ENCODE results near the gene LRRC8C. TPM values are rescaled to one million over a fixed set of nuclear protein-coding genes. Genes with fewer than 3 reads are reported as not detected.

The LRRC8C gene
- total and polyA plus RNA-seq, 2 of the 8 experiments (the other 6 are each of a cell fraction or from before 2014, with no cell fraction given) = 1.1 to 2.1 TPM

GRCh38 chr1:89723863-89724262 lies 90.9 kb downstream of the LRRC8C start:
- no peak overlapping the region for H4K8ac ChIP-seq (ENCODE audit: extremely low read depth, insufficient read depth, low read length)
- H3K4me2 ChIP-seq (ENCODE audit: insufficient read depth in 1 of 2, low read depth in 2 of 2, low read length in 2 of 2) = no peak overlapping the region
- ChIA-PET CTCF (ENCODE audit: partially characterized antibody) (interaction anchor here (0.8 to 1.0 kb wide), 2 partner anchors 41 to 93 kb away, joined by 3 read pairs; no protein-coding TSS in a partner anchor), POLR2A (ENCODE audit: partially characterized antibody) (no interaction called here)
- H2BK20ac ChIP-seq (ENCODE audit: low read length) = no peak overlapping the region
- H2BK15ac ChIP-seq (ENCODE audit: low read length) = no peak overlapping the region
- H2BK12ac ChIP-seq (ENCODE audit: low read depth, low read length) = no peak overlapping the region
- H2BK5ac ChIP-seq (ENCODE audit: low read depth, low read length) = no peak overlapping the region
- no peaks in the 10 kb centered on the region for H4K20me1 ChIP-seq (replicated peaks in 1 of 2; ENCODE audit: control insufficient read depth in 1 of 2, insufficient read depth in 2 of 2, low read length in 2 of 2)
- no peak overlapping the region for H3K18ac ChIP-seq (ENCODE audit: extremely low read depth, low read length)
- no peak overlapping the region for H4K5ac ChIP-seq (ENCODE audit: insufficient read length, low read depth, low read length)
- H3K79me1 ChIP-seq (ENCODE audit: low read depth, low read length) = no peaks in the 10 kb centered on the region
- H3K79me2 ChIP-seq (ENCODE audit: control insufficient read depth in 1 of 2, insufficient read depth in 2 of 2, low read length in 2 of 2) = no peaks in the 10 kb centered on the region
- H2BK120ac ChIP-seq (replicated peaks; ENCODE audit: low read depth, low read length) = no peak overlapping the region
- H3K23ac ChIP-seq (ENCODE audit: insufficient read length) = no peak overlapping the region
- no peak overlapping the region for H3K4ac ChIP-seq (replicated peaks; ENCODE audit: insufficient read length, low read depth, low read length)
- H2AK5ac ChIP-seq (ENCODE audit: low read depth, low read length) = no peak overlapping the region
- H3K9ac ChIP-seq (replicated peaks in 1 of 4; ENCODE audit: extremely low read depth in 1 of 4, low read depth in 3 of 4, low read length in 3 of 4) = no peak overlapping the region
- H3K9me3 ChIP-seq (ENCODE audit: insufficient read depth in 2 of 2, low read depth in 1 of 2, low read length in 1 of 2) = no peaks in the 10 kb centered on the region
- H3K4me3 ChIP-seq (ENCODE audit: extremely low read depth in 1 of 4, insufficient read depth in 2 of 4, low read depth in 3 of 4, low read length in 4 of 4) = no peak overlapping the region
- no peaks in the 10 kb centered on the region for H3K27me3 ChIP-seq (replicated peaks in 1 of 4; ENCODE audit: control insufficient read depth in 3 of 4, extremely low read depth in 1 of 4, insufficient read depth in 3 of 4, low read length in 3 of 4)
- H3K56ac ChIP-seq (replicated peaks; ENCODE audit: insufficient read length, low read depth, low read length) = no peak overlapping the region
- no peak for DNase-seq (ENCODE audit: low read depth in 1 of 2, low spot score in 2 of 2)
- H3K14ac ChIP-seq (ENCODE audit: insufficient read length) = no peak overlapping the region
- TF ChIP-seq RAD21 (IDR thresholded peaks at IDR 0.05 in 1 of 2, conservative IDR thresholded peaks at IDR 0.05 in 1 of 2; ENCODE audit: low read depth in 2 of 2, low read length in 2 of 2) (no peak), BRCA1 (IDR thresholded peaks at IDR 0.05; ENCODE audit: low read depth, low read length) (no peak), CHD1 (IDR thresholded peaks at IDR 0.05; ENCODE audit: low read depth, low read length) (no peak), CEBPB (IDR thresholded peaks at IDR 0.05; ENCODE audit: low read depth, low read length) (no peak), KDM4A (IDR thresholded peaks at IDR 0.05; ENCODE audit: low read depth, low read length, severe bottlenecking) (no peak), RFX5 (IDR thresholded peaks at IDR 0.05; ENCODE audit: borderline replicate concordance, low read depth, low read length) (no peak), SIRT6 (IDR thresholded peaks at IDR 0.05; ENCODE audit: low read length) (no peak), TEAD4 (IDR thresholded peaks at IDR 0.05; ENCODE audit: low read depth, low read length) (no peak), EP300 (IDR thresholded peaks at IDR 0.05; ENCODE audit: borderline replicate concordance in 1 of 2, low read depth in 2 of 2, low read length in 2 of 2) (no peak)
- TF ChIP-seq, protein P1, sequence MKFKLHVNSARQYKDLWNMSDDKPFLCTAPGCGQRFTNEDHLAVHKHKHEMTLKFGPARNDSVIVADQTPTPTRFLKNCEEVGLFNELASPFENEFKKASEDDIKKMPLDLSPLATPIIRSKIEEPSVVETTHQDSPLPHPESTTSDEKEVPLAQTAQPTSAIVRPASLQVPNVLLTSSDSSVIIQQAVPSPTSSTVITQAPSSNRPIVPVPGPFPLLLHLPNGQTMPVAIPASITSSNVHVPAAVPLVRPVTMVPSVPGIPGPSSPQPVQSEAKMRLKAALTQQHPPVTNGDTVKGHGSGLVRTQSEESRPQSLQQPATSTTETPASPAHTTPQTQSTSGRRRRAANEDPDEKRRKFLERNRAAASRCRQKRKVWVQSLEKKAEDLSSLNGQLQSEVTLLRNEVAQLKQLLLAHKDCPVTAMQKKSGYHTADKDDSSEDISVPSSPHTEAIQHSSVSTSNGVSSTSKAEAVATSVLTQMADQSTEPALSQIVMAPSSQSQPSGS (IDR thresholded peaks at IDR 0.05; ENCODE audit: low read length) = no peak
- WGBS, 2 experiments (ENCODE audit: extremely low coverage in 1 of 2, insufficient coverage in 1 of 2, insufficient read length in 1 of 2, insufficient replicate concordance in 2 of 2, low coverage in 1 of 2, low lambda C conversion rate in 2 of 2, missing lambda C conversion rate in 1 of 2) = 92% methylated on average over 6 of the region's 6 CpGs; no CpG with 5 or more reads in 1 of the 2 experiments
- no peaks in the 10 kb centered on the region for H3K4me1 ChIP-seq (replicated peaks in 1 of 4; ENCODE audit: control insufficient read depth in 3 of 4, insufficient read depth in 4 of 4, low read length in 3 of 4)
- H2AFZ ChIP-seq (ENCODE audit: low read length) = no peak overlapping the region
- no peaks in the 10 kb centered on the region for H3K23me2 ChIP-seq (ENCODE audit: low read depth, low read length)
- H3K36me3 ChIP-seq (ENCODE audit: control insufficient read depth in 2 of 4, insufficient read depth in 4 of 4, low read length in 3 of 4) = no peaks in the 10 kb centered on the region
- no peak overlapping the region for H3K27ac ChIP-seq (ENCODE audit: low read depth, low read length)
- H4K91ac ChIP-seq (replicated peaks; ENCODE audit: insufficient read length, low read length) = no peak overlapping the region
- no peak for FAIRE-seq

Data from H1 (cell line).